NT2/D1 (cell line): ENCODE measurements around the gene TMEM121B.

ENCODE experiments used
- SUZ12 ChIP-seq: IDR thresholded peaks from 2 replicates; pipeline ENCODE4 v1.6.1; 2011; ENCODE audit not compliant: insufficient read length, insufficient read depth; ENCODE audit errors: extremely low read depth
- YY1 ChIP-seq: IDR thresholded peaks from 2 replicates; pipeline ENCODE4 v1.6.1; 2011; ENCODE audit not compliant: insufficient read length, insufficient read depth
- ZNF274 ChIP-seq: IDR thresholded peaks from 2 replicates; pipeline ENCODE4 v1.6.1; 2011; ENCODE audit warnings: mild to moderate bottlenecking, low read depth, low read length

DNA sequence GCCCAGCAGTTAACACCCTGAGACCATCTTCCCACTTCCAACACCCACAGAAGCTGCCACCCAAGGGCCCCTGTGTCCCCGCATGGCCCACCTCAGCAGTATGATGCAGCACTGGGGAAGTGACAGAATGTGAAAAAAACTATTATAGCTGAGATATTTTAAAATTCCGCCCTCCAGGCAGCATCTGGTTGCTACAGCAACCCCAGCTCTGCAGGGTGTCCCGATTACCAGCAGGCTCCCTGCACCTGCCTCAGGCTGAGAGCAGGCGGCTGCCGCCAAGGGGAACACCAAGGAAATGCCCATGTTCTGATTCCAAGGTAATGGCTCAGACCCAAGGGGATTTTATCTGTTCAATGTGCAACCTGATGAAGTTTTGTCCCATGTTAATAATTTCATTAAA, 10.5 kb upstream of the TMEM121B start:
- TF ChIP-seq ZNF274 (no peak), YY1 (no peak), SUZ12 (no peak)
